Activated CD8-positive, alpha-beta memory T cell treated with anti-CD3 and anti-CD28 coated beads, Interleukin-2, amount 50 U/mL, for 4 hours (primary cell): ENCODE results near the gene TRERF1.
"Not testable (repeated sequence)": the region's sequence is repeated elsewhere in the genome, so short reads cannot be mapped to it uniquely, and the experiment has no call there.

Experiments used
- DNase-seq: peaks from one replicate; pipeline ENCODE4 v3.0.0-alpha.2; 2020

Gene TRERF1

GRCh38 chr6:42448927-42449659 lies 2.6 kb downstream of the TRERF1 start:
- no peak for DNase-seq

- no peak for DNase-seq
These were observed 3.3 kb downstream of the TRERF1 start for GRCh38 chr6:42448391-42448790.

GRCh38 chr6:42446996-42447395 lies 4.7 kb downstream of the TRERF1 start:
- no peak for DNase-seq

- DNase-seq = no peak
These were observed 5.4 kb downstream of the TRERF1 start for GRCh38 chr6:42446370-42446769.

GRCh38 chr6:42445955-42446354 lies 5.8 kb downstream of the TRERF1 start:
- not testable (repeated sequence) for DNase-seq

- DNase-seq = no peak
These were observed 8.2 kb downstream of the TRERF1 start for GRCh38 chr6:42443312-42444060.

GRCh38 chr6:42441697-42442081 lies 10.0 kb downstream of the TRERF1 start:
- DNase-seq = no peak

- DNase-seq = no peak
These were observed 10.7 kb downstream of the TRERF1 start for GRCh38 chr6:42440778-42441696.

- DNase-seq = no peak
These were observed 11.7 kb downstream of the TRERF1 start for GRCh38 chr6:42440027-42440426.

GRCh38 chr6:42436825-42437224 lies 14.9 kb downstream of the TRERF1 start:
- DNase-seq = no peak

GRCh38 chr6:42434237-42434636 lies 17.5 kb downstream of the TRERF1 start:
- no peak for DNase-seq

- DNase-seq = no peak
These were observed 18.3 kb downstream of the TRERF1 start for GRCh38 chr6:42433409-42433808.

GRCh38 chr6:42431877-42432276 lies 19.8 kb downstream of the TRERF1 start:
- DNase-seq = no peak

GRCh38 chr6:42431356-42431755 lies 20.4 kb downstream of the TRERF1 start:
- DNase-seq = no peak

GRCh38 chr6:42429836-42430235 lies 21.9 kb downstream of the TRERF1 start:
- DNase-seq = no peak

GRCh38 chr6:42429042-42429585 lies 22.6 kb downstream of the TRERF1 start:
- no peak for DNase-seq

- DNase-seq = peak; percentile 51
These were observed 23.2 kb downstream of the TRERF1 start for GRCh38 chr6:42428326-42429041.

- no peak for DNase-seq
These were observed 23.9 kb downstream of the TRERF1 start for GRCh38 chr6:42427871-42428270.

- DNase-seq = no peak
These were observed 25.5 kb downstream of the TRERF1 start for GRCh38 chr6:42426191-42426590.

- DNase-seq = no peak
These were observed 26.7 kb downstream of the TRERF1 start for GRCh38 chr6:42424906-42425474.

- DNase-seq = no peak
These were observed 28.5 kb downstream of the TRERF1 start for GRCh38 chr6:42423244-42423643.

GRCh38 chr6:42420741-42421140 lies 31.0 kb downstream of the TRERF1 start:
- DNase-seq = no peak
